VCaP (cell line): ENCODE data around the gene HRC.
A peak's percentile ranks its signal among the peaks of the same experiment; 100 is the strongest.

Source experiments
- H3K27ac ChIP-seq: fragments of 450-650 bp; 2 replicates; pipeline ENCODE4 v1.5.1; 2017
- CTCF ChIP-seq: fragments of 450-650 bp; conservative IDR thresholded peaks from 2 replicates; pipeline ENCODE4 v1.5.1; 2017; ENCODE audit warnings: mild to moderate bottlenecking, moderate library complexity

The HRC gene

DNA sequence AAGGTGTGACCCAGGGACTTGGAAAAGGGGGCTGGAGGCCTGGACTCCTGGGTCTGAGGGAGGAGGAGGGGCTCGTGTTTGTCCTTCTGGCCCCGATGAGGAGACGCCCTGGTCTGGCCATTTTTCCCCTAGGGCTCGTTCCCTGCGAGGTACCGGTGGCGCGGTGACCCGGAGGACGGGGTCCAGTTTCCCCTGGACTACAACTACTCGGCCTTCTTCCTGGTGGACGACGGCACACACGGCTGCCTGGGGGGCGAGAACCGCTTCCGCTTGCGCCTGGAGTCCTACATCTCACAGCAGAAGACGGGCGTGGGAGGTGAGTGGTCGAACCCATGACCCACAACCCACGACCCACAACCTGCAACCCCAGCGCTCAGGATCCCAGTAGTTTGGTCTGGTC, 13.2 kb upstream of the HRC start:
- peak overlapping the region; percentile 25; the same call in 1 of the 2 replicates for H3K27ac ChIP-seq
- TF ChIP-seq CTCF: no peak

DNA sequence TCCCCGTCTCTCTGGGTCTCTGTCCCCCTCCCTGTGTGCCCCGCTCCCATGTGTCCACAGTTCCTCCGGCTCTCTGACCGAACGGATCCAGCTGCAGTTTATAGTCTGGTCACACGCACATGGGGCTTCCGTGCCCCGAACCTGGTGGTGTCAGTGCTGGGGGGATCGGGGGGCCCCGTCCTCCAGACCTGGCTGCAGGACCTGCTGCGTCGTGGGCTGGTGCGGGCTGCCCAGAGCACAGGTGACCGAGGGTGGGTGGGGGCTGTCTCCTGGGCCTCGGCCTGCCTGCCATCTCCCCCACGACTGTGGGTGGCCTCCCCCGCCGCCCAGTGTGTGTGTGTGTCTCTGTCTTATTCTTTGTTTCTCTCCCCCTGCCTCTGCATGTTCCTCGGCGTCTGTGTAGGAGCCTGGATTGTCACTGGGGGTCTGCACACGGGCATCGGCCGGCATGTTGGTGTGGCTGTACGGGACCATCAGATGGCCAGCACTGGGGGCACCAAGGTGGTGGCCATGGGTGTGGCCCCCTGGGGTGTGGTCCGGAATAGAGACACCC, 12.7 kb upstream of the HRC start:
- no peak for TF ChIP-seq CTCF
- peak overlapping the region; percentile 25; the same call in 1 of the 2 replicates for H3K27ac ChIP-seq

DNA sequence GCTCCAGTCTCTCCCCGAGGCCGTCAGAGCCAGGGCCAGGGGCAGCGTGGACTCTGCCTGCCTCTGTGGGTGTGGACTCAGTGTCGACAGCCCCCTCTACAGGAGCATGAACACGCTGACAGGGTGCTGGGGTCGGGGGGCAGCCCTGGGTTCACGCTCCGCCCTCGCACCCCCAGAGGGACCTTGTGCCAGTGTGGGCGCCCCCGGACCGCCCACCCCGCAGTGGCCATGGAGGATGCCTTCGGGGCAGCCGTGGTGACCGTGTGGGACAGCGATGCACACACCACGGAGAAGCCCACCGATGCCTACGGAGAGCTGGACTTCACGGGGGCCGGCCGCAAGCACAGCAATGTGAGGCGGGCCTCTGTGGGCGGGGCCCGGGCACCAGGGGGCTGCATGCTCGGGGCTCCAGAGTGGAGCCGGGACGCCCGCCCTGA, 10.7 kb upstream of the HRC start:
- TF ChIP-seq CTCF: no peak
- H3K27ac ChIP-seq: peak overlapping the region; percentile 100

GRCh38 chr19:49165111-49165750, 10.0 kb upstream of the HRC start:
- no peak for TF ChIP-seq CTCF

GRCh38 chr19:49161987-49162386, 6.8 kb upstream of the HRC start:
- H3K27ac ChIP-seq: peak overlapping the region; percentile 100
- no peak for TF ChIP-seq CTCF

More at GRCh38 chr19:49165111-49165750, 10.0 kb upstream of the HRC start:
- peak overlapping the region; percentile 100 for H3K27ac ChIP-seq

DNA sequence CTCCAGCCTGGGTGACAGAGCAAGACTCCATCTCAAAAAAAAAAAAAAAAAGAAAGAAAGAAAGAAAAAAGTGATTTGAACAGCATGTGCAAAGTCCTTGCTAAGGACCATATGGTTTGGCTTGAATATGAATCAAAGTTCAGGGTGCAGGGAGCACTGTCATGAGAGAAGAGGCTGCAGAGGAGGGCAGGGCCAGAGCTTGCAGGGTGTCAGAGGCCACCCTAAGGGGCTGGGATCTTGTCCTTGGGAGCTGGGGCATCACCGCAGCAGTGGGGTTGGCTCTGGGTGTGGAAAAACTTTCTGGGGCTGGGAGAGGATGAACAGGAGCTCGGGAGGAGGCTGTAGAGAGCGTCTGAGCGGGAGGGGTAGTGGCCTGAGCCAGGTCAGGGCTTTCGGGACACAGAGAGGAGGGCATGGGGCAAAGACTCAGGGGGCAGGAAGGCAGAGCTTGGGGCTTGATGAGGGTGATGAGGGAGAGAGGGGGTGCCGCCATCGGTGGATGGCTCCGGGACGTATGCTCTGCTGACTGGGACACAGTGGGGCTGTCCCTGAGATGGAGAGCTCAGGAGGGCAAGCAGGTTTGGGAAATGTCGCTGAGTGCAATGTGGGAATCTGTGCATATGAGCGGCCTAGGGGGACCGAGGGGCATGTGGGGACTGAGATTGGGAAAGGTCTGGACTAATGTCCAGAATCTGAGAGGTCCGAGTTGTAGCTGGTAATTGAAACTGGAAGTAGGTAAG, 5.4 kb upstream of the HRC start:
- H3K27ac ChIP-seq: peak overlapping the region; percentile 91; the same call in 1 of the 2 replicates
- no peak for TF ChIP-seq CTCF

DNA sequence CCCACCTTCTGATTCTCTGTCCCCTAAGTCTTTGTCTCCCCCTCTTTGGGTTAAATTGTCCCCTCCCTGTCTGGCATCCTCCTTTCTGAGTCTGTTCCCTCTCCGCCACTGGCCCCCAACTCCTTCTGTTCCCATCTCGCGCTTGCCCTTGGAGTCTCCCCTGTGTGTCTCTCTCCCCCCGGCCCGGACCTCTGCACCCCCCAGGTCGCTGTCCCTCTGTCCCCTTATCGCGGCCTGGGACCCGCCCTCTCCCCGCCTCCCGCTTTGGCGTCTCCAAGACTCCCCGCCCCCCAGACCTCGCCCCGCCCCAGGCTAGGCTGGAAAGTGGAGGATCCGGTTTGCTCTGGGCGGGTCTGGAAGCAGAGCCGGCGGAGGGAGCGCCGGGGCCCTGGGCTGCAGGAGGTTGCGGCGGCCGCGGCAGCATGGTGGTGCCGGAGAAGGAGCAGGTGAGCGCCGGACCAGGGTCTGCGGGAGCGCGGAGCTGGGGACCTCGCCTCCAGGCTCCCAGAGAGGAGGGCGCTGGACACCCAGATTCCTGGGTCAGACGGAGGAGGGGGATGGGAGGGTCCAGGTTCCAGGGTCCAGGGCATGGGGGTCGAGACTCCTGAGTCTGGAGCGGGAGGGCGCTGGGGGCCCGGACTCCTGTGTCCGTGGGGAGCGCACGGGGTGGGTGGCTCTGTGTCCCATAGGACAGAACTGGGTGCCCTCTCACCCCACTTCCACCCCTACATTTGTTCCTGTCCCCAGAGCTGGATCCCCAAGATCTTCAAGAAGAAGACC, 2.4 kb upstream of the HRC start, which contains the start of gene TRPM4:
TRPM4 (plus strand) TSS at position 348 of the 780 bp plus-strand sequence; CDS start at position 423, 75 bp downstream.
- no peak for TF ChIP-seq CTCF
- H3K27ac ChIP-seq: peak within 1 kb of the TSS; percentile 91
